ENCODE results near the gene MRPL49. TPM values are rescaled to one million over a fixed set of nuclear protein-coding genes. Genes with fewer than 3 reads are reported as not detected.

MRPL49 gene
- total and polyA plus RNA-seq, 2 donors (not counting 1 experiment from before 2014, with no cell fraction given) = 39.6 to 48.5 TPM

DNA sequence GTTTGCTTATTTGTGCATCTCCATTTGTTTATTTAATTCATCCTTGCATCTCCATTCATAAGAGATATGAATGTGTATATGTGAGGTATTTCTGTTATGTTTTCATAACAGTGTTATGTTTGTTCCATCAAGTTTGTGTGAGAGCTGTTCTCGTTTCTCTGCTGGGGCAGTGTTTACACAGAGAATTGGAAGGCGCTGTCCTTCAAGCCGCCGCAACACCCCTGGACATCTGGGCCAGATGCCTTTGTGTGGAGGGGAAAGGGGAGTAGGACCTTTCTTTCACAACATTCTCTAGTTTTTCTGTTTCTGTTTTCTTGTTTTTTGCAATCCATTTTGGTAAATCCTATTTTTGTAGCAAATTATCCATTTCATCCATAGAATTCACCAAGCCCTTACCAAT, 17.5 kb upstream of the MRPL49 start:
- H3K27ac Mint-ChIP-seq = no peak overlapping the region
- TF ChIP-seq EZH2 (IDR thresholded peaks at IDR 0.05; ENCODE audit: borderline replicate concordance, insufficient read depth, low read depth, low read length, poor library complexity, severe bottlenecking) = no peak
- TF ChIP-seq, protein P1, sequence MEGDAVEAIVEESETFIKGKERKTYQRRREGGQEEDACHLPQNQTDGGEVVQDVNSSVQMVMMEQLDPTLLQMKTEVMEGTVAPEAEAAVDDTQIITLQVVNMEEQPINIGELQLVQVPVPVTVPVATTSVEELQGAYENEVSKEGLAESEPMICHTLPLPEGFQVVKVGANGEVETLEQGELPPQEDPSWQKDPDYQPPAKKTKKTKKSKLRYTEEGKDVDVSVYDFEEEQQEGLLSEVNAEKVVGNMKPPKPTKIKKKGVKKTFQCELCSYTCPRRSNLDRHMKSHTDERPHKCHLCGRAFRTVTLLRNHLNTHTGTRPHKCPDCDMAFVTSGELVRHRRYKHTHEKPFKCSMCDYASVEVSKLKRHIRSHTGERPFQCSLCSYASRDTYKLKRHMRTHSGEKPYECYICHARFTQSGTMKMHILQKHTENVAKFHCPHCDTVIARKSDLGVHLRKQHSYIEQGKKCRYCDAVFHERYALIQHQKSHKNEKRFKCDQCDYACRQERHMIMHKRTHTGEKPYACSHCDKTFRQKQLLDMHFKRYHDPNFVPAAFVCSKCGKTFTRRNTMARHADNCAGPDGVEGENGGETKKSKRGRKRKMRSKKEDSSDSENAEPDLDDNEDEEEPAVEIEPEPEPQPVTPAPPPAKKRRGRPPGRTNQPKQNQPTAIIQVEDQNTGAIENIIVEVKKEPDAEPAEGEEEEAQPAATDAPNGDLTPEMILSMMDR (IDR thresholded peaks at IDR 0.05) = no peak
- no peak overlapping the region for H3K4me3 ChIP-seq (ENCODE audit: control extremely low read depth in 1 of 5, extremely low read depth in 1 of 5, insufficient read depth in 1 of 5, low read depth in 2 of 5, low read length in 4 of 5)
- H3K4me2 ChIP-seq (replicated peaks; ENCODE audit: low read depth, low read length, poor library complexity, severe bottlenecking) = no peak overlapping the region
- H3K36me3 ChIP-seq (replicated peaks in 1 of 2; ENCODE audit: control extremely low read depth in 1 of 2, control insufficient read depth in 1 of 2, extremely low read depth in 1 of 2, insufficient read depth in 2 of 2, low read length in 1 of 2) = peaks cover 0 to 52% of the 10 kb centered on the region in 2 experiments
- H4K20me1 ChIP-seq (ENCODE audit: control insufficient read depth, insufficient read depth, low read length, poor library complexity, severe bottlenecking) = peaks cover 23% of the 10 kb centered on the region
- no peak overlapping the region for H3K27ac ChIP-seq (ENCODE audit: low read length in 2 of 2)
- no peak for DNase-seq
- no peak overlapping the region for H3K4me3 Mint-ChIP-seq
- no peaks in the 10 kb centered on the region for H3K9me3 Mint-ChIP-seq (ENCODE audit: insufficient read depth)
- ChIA-PET CTCF (no interaction called here), POLR2A (no interaction called here)
- H3K4me1 Mint-ChIP-seq = peaks cover 6% of the 10 kb centered on the region
- intact Hi-C loops (cut with micrococcal nuclease) = no loop called here
- H3K79me2 ChIP-seq (ENCODE audit: control insufficient read depth, insufficient read depth, low read length) = peaks cover 55% of the 10 kb centered on the region
- no peak for ATAC-seq (ENCODE audit: low read depth)
- no peaks in the 10 kb centered on the region for H3K4me1 ChIP-seq (ENCODE audit: control insufficient read depth in 2 of 2, insufficient read depth in 2 of 2, low read length in 2 of 2)
- whole genome bisulfite sequencing (ENCODE audit: insufficient coverage) = no CpG with 5 or more reads among the region's 4 CpGs
- H2AFZ ChIP-seq (ENCODE audit: insufficient read depth, low read depth, low read length, poor library complexity, severe bottlenecking) = no peak overlapping the region
- no peaks in the 10 kb centered on the region for H3K9me3 ChIP-seq (ENCODE audit: control extremely low read depth in 1 of 3, control insufficient read depth in 2 of 3, insufficient read depth in 1 of 3, low read length in 2 of 3)
- H3K27me3 Mint-ChIP-seq = no peaks in the 10 kb centered on the region
- no peak overlapping the region for H3K9ac ChIP-seq (ENCODE audit: low read length)
- no peaks in the 10 kb centered on the region for H3K27me3 ChIP-seq (replicated peaks in 1 of 4; ENCODE audit: control extremely low read depth in 1 of 4, control insufficient read depth in 3 of 4, insufficient read depth in 4 of 4, low read length in 3 of 4)

DNA sequence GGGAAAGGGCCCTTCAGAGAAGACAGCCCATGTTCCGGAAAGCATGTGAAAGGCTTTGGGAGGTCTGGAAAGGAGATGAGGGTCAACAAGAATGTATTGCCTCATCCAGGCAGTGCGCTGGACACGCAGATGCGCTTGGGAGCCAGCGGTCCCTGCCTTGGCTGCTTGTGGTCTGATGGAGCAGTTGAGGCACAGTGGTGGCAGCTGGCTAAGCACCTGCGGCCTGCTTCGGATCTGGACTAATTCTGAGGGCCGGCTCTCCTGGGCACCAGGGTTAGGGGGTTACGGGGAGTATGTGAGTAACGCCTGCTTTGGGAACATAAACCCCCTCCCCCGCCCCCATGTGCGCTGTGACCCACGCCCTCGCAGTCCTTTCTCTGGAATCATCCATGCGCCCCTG, 15.0 kb upstream of the MRPL49 start:
- H3K27me3 Mint-ChIP-seq = no peaks in the 10 kb centered on the region
- peaks cover 24% of the 10 kb centered on the region for H3K4me1 Mint-ChIP-seq
- H3K27ac Mint-ChIP-seq = no peak overlapping the region
- no peak overlapping the region for H3K4me3 Mint-ChIP-seq
- TF ChIP-seq, protein P1 (IDR thresholded peaks at IDR 0.05) = no peak
- TF ChIP-seq EZH2 (IDR thresholded peaks at IDR 0.05; ENCODE audit: borderline replicate concordance, insufficient read depth, low read depth, low read length, poor library complexity, severe bottlenecking) = no peak
- WGBS (ENCODE audit: insufficient coverage) = 98% methylated on average over 8 of the region's 15 CpGs
- peaks cover 39% of the 10 kb centered on the region for H4K20me1 ChIP-seq (ENCODE audit: control insufficient read depth, insufficient read depth, low read length, poor library complexity, severe bottlenecking)
- intact Hi-C loops (cut with micrococcal nuclease) = no loop called here
- ChIA-PET POLR2A (no interaction called here), CTCF (interaction anchor here (7.6 to 7.7 kb wide), 2 partner anchors 9 to 74 kb away, joined by 96 to 118 read pairs; partner anchors contain the start of genes CAPN1 and VPS51)
- H3K27me3 ChIP-seq (replicated peaks in 1 of 4; ENCODE audit: control extremely low read depth in 1 of 4, control insufficient read depth in 3 of 4, insufficient read depth in 4 of 4, low read length in 3 of 4) = no peaks in the 10 kb centered on the region
- peaks cover 12 to 22% of the 10 kb centered on the region in 2 donors for H3K4me1 ChIP-seq (ENCODE audit: control insufficient read depth in 2 of 2, insufficient read depth in 2 of 2, low read length in 2 of 2)
- H3K36me3 ChIP-seq (replicated peaks in 1 of 2; ENCODE audit: control extremely low read depth in 1 of 2, control insufficient read depth in 1 of 2, extremely low read depth in 1 of 2, insufficient read depth in 2 of 2, low read length in 1 of 2) = peaks cover 0 to 46% of the 10 kb centered on the region in 2 experiments
- no peaks in the 10 kb centered on the region for H3K9me3 ChIP-seq (ENCODE audit: control extremely low read depth in 1 of 3, control insufficient read depth in 2 of 3, insufficient read depth in 1 of 3, low read length in 2 of 3)
- no peak overlapping the region for H3K9ac ChIP-seq (ENCODE audit: low read length)
- no peak overlapping the region for H3K4me2 ChIP-seq (replicated peaks; ENCODE audit: low read depth, low read length, poor library complexity, severe bottlenecking)
- no peaks in the 10 kb centered on the region for H3K9me3 Mint-ChIP-seq (ENCODE audit: insufficient read depth)
- no peak overlapping the region for H3K4me3 ChIP-seq (ENCODE audit: control extremely low read depth in 1 of 5, extremely low read depth in 1 of 5, insufficient read depth in 1 of 5, low read depth in 2 of 5, low read length in 4 of 5)
- no peak overlapping the region for H3K27ac ChIP-seq (ENCODE audit: low read length in 2 of 2)
- H3K79me2 ChIP-seq (ENCODE audit: control insufficient read depth, insufficient read depth, low read length) = peaks cover 48% of the 10 kb centered on the region
- no peak for DNase-seq
- ATAC-seq (ENCODE audit: low read depth) = no peak
- H2AFZ ChIP-seq (ENCODE audit: insufficient read depth, low read depth, low read length, poor library complexity, severe bottlenecking) = no peak overlapping the region

Data from B cell (primary cell).